ENCODE measurements around the gene CEP72. TPM values are rescaled to one million over a fixed set of nuclear protein-coding genes. Genes with fewer than 3 reads are reported as not detected.
"Not testable (repeated sequence)": the region's sequence is repeated elsewhere in the genome, so short reads cannot be mapped to it uniquely, and the experiment has no call there.

Gene CEP72
- total RNA-seq, 2 experiments from 2014 or later = 24.1 to 24.2 TPM

GRCh38 chr5:572398-573019 is 39.6 kb upstream of the CEP72 start:
- H3K27ac Mint-ChIP-seq = no peak overlapping the region
- peaks cover 12% of the 10 kb centered on the region for H3K27me3 Mint-ChIP-seq
- DNase-seq = no peak
- H3K36me3 Mint-ChIP-seq (ENCODE audit: low read depth) = no peaks in the 10 kb centered on the region
- ChIA-PET CTCF (no interaction called here), POLR2A (no interaction called here)
- no peaks in the 10 kb centered on the region for H3K4me1 Mint-ChIP-seq
- no peaks in the 10 kb centered on the region for H3K9me3 Mint-ChIP-seq
- no peak overlapping the region for H3K4me3 Mint-ChIP-seq

- CTCF ChIA-PET = no interaction called here
- Mint-ChIP-seq H3K36me3 (ENCODE audit: low read depth) (no peaks in the 10 kb centered on the region), H3K27me3 (peaks cover 10% of the 10 kb centered on the region), H3K27ac (no peak overlapping the region), H3K4me1 (no peaks in the 10 kb centered on the region), H3K4me3 (no peak overlapping the region), H3K9me3 (peaks cover 2% of the 10 kb centered on the region)
- DNase-seq = no peak
- POLR2A ChIA-PET = no interaction called here
These were observed 38.9 kb upstream of the CEP72 start for GRCh38 chr5:573206-573605.

- Mint-ChIP-seq H3K4me1 (no peaks in the 10 kb centered on the region), H3K27me3 (peaks cover 12% of the 10 kb centered on the region), H3K36me3 (ENCODE audit: low read depth) (no peaks in the 10 kb centered on the region), H3K27ac (no peak overlapping the region), H3K9me3 (peaks cover 2% of the 10 kb centered on the region), H3K4me3 (no peak overlapping the region)
- CTCF ChIA-PET = no interaction called here
- POLR2A ChIA-PET = no interaction called here
- DNase-seq = no peak
These were observed 38.2 kb upstream of the CEP72 start for GRCh38 chr5:573976-574375.

DNA sequence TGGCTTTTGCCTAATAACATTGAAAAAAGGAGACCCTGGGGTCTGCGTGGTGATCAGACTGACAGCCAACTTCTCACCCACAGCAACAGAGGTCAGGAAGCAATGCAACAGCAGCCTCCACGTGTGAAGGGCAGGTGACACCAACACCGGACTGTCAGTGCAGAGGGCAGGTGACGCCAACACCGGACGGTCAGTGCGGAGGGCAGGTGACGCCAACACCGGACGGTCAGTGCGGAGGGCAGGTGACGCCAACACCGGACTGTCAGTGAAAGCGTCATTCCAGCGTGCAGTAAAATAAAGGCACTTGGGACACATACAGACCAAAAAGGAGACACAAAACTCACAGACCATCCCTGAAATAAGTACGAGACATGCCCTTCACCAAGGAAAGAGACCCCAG is 37.2 kb upstream of the CEP72 start:
- Mint-ChIP-seq H3K4me1 (no peaks in the 10 kb centered on the region), H3K27me3 (peaks cover 12% of the 10 kb centered on the region), H3K36me3 (ENCODE audit: low read depth) (no peaks in the 10 kb centered on the region), H3K4me3 (no peak overlapping the region), H3K27ac (no peak overlapping the region), H3K9me3 (peaks cover 2% of the 10 kb centered on the region)
- ChIA-PET CTCF (no interaction called here), POLR2A (no interaction called here)
- DNase-seq = no peak

GRCh38 chr5:575636-576035 is 36.5 kb upstream of the CEP72 start:
- ChIA-PET CTCF (no interaction called here), POLR2A (no interaction called here)
- H3K9me3 Mint-ChIP-seq = peaks cover 2% of the 10 kb centered on the region

DNA sequence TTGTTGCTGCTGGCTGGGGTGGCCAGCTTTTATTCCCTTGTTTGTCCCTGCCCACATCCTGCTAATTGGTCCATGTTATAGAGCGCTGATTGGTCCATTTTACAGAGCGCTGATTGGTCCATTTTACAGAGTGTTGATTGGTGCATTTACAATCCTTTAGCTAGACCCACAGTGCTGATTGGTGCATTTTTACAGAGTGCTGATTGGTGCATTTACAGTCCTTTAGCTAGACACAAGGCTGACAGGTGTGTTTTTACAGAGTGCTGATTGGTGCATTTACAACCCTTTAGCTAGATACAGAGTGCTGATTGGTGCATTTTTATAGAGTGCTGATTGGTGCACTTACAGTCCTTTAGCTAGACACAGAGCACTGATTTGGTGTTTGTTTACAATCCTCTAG is 34.9 kb upstream of the CEP72 start:
- H3K4me3 Mint-ChIP-seq; CTCF ChIA-PET; H3K27ac Mint-ChIP-seq; H3K4me1 Mint-ChIP-seq; POLR2A ChIA-PET; H3K9me3 Mint-ChIP-seq; DNase-seq; H3K36me3 Mint-ChIP-seq (ENCODE audit: low read depth): not testable (repeated sequence)
- H3K27me3 Mint-ChIP-seq = peaks cover 16% of the 10 kb centered on the region

More at GRCh38 chr5:575636-576035, 36.5 kb upstream of the CEP72 start:
- no peak overlapping the region for H3K4me3 Mint-ChIP-seq
- peaks cover 16% of the 10 kb centered on the region for H3K27me3 Mint-ChIP-seq
- H3K36me3 Mint-ChIP-seq (ENCODE audit: low read depth) = no peaks in the 10 kb centered on the region
- H3K4me1 Mint-ChIP-seq = no peaks in the 10 kb centered on the region
- no peak for DNase-seq
- no peak overlapping the region for H3K27ac Mint-ChIP-seq

GRCh38 chr5:577800-578199 is 34.3 kb upstream of the CEP72 start:
- ChIA-PET CTCF (no interaction called here), POLR2A (no interaction called here)
- H3K9me3 Mint-ChIP-seq = peaks cover 2% of the 10 kb centered on the region
- H3K27me3 Mint-ChIP-seq = peaks cover 16% of the 10 kb centered on the region
- no peak overlapping the region for H3K4me3 Mint-ChIP-seq
- H3K36me3 Mint-ChIP-seq (ENCODE audit: low read depth) = no peaks in the 10 kb centered on the region
- H3K4me1 Mint-ChIP-seq = no peaks in the 10 kb centered on the region
- no peak overlapping the region for H3K27ac Mint-ChIP-seq
- no peak for DNase-seq

GRCh38 chr5:579211-579610 is 32.9 kb upstream of the CEP72 start:
- CTCF ChIA-PET = interaction anchor here (0.6 kb wide), 1 partner anchor 57 kb away, joined by 3 read pairs; no protein-coding TSS in a partner anchor
- peaks cover 14% of the 10 kb centered on the region for H3K27me3 Mint-ChIP-seq
- H3K4me1 Mint-ChIP-seq = no peaks in the 10 kb centered on the region
- H3K36me3 Mint-ChIP-seq (ENCODE audit: low read depth) = no peaks in the 10 kb centered on the region
- peaks cover 2% of the 10 kb centered on the region for H3K9me3 Mint-ChIP-seq
- no peak overlapping the region for H3K27ac Mint-ChIP-seq
- H3K4me3 Mint-ChIP-seq = no peak overlapping the region
- no peak for DNase-seq
- POLR2A ChIA-PET = no interaction called here

- Mint-ChIP-seq H3K36me3 (ENCODE audit: low read depth) (no peaks in the 10 kb centered on the region), H3K9me3 (peaks cover 2% of the 10 kb centered on the region), H3K4me1 (no peaks in the 10 kb centered on the region), H3K27ac (no peak overlapping the region), H3K27me3 (peaks cover 14% of the 10 kb centered on the region), H3K4me3 (no peak overlapping the region)
- ChIA-PET POLR2A (no interaction called here), CTCF (no interaction called here)
- DNase-seq = no peak
These were observed 32.3 kb upstream of the CEP72 start for GRCh38 chr5:579746-580366.

DNA sequence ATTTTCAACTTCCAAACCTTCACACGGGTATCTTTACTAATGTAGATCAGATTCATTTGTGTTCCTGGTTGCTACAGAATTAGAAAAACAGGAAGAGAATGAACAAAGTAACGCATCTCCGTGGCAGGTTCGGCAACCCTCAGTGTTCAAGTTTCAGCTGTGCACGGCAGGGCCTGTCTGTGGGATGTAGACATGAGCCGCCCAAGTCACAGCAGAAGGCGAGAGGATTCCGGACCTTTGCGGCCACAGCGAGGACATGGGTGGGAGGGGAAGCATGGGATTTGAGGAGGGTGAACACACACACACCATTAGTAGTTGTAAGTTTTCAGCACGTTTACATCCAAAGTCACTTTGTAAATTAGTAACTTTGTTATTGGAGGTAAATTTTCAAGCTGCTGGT is 31.7 kb upstream of the CEP72 start:
- ChIA-PET CTCF (no interaction called here), POLR2A (no interaction called here)
- peaks cover 10% of the 10 kb centered on the region for H3K27me3 Mint-ChIP-seq
- no peak overlapping the region for H3K4me3 Mint-ChIP-seq
- no peak overlapping the region for H3K27ac Mint-ChIP-seq
- DNase-seq = no peak
- H3K36me3 Mint-ChIP-seq (ENCODE audit: low read depth) = no peaks in the 10 kb centered on the region
- H3K9me3 Mint-ChIP-seq = peaks cover 2% of the 10 kb centered on the region
- H3K4me1 Mint-ChIP-seq = no peaks in the 10 kb centered on the region

DNA sequence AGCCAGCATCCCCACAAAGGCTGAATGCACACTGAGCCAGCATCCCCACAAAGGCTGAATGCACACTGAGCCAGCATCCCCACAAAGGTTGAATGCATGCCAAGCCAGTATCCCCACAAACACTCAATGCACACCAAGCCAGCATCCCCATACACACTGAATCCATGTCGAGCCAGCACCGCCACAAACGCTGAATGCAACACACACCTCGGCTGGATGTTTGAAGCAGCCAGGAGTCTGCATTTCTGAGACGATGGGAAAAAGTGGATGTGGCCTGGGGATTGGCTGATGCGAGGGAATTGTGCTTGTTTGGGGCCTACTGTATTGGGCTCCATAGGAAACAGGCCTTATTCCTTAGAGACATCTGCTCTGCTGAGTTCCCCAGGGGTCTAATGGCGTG is 30.9 kb upstream of the CEP72 start:
- peaks cover 2% of the 10 kb centered on the region for H3K9me3 Mint-ChIP-seq
- H3K4me1 Mint-ChIP-seq = no peaks in the 10 kb centered on the region
- POLR2A ChIA-PET = no interaction called here
- H3K36me3 Mint-ChIP-seq (ENCODE audit: low read depth) = no peaks in the 10 kb centered on the region
- H3K27me3 Mint-ChIP-seq = peaks cover 8% of the 10 kb centered on the region
- H3K27ac Mint-ChIP-seq = no peak overlapping the region
- CTCF ChIA-PET = no interaction called here
- DNase-seq = no peak
- no peak overlapping the region for H3K4me3 Mint-ChIP-seq

GRCh38 chr5:581941-582340 is 30.2 kb upstream of the CEP72 start:
- Mint-ChIP-seq H3K27me3 (peaks cover 8% of the 10 kb centered on the region), H3K4me3 (no peak overlapping the region), H3K27ac (no peak overlapping the region), H3K4me1 (no peaks in the 10 kb centered on the region), H3K36me3 (ENCODE audit: low read depth) (no peaks in the 10 kb centered on the region), H3K9me3 (peaks cover 2% of the 10 kb centered on the region)
- DNase-seq = no peak
- POLR2A ChIA-PET = no interaction called here
- CTCF ChIA-PET = no interaction called here

- H3K4me1 Mint-ChIP-seq; DNase-seq; H3K27ac Mint-ChIP-seq; H3K36me3 Mint-ChIP-seq (ENCODE audit: low read depth); H3K9me3 Mint-ChIP-seq; CTCF ChIA-PET; POLR2A ChIA-PET; H3K27me3 Mint-ChIP-seq; H3K4me3 Mint-ChIP-seq: not testable (repeated sequence)
These were observed 29.7 kb upstream of the CEP72 start for GRCh38 chr5:582445-582844.

GRCh38 chr5:582936-583635 is 29.1 kb upstream of the CEP72 start:
- peaks cover 10% of the 10 kb centered on the region for H3K27me3 Mint-ChIP-seq
- ChIA-PET POLR2A (no interaction called here), CTCF (no interaction called here)
- no peak for DNase-seq
- H3K27ac Mint-ChIP-seq = no peak overlapping the region
- no peak overlapping the region for H3K4me3 Mint-ChIP-seq
- no peaks in the 10 kb centered on the region for H3K9me3 Mint-ChIP-seq
- no peaks in the 10 kb centered on the region for H3K4me1 Mint-ChIP-seq
- no peaks in the 10 kb centered on the region for H3K36me3 Mint-ChIP-seq (ENCODE audit: low read depth)
